Prostate gland (tissue), 2 donors: ENCODE results near the gene SH2D3C. TPM values are rescaled to one million over a fixed set of nuclear protein-coding genes. Genes with fewer than 3 reads are reported as not detected.

Source experiments
- DNase-seq: peaks from one replicate; pipeline ENCODE4 v3.0.0-alpha.2; 2019; ENCODE audit warnings: low spot score
- H3K27ac ChIP-seq, 2 donors: fragments of 200-600 bp; sonication (generic); 2 replicates each; pipeline ENCODE4 v1.5.1; 2017 to 2019
- H3K27me3 ChIP-seq: fragments of 200-600 bp; sonication (generic); replicated peaks from 2 replicates; pipeline ENCODE4 v1.5.1; 2019; ENCODE audit not compliant: insufficient read depth
- H3K36me3 ChIP-seq, 2 donors: fragments of 200-600 bp; sonication (generic); 1 replicate in 1 of 2; 2 replicates in 1 of 2; pipeline versions ENCODE4 v1.5.1 to v1.8.1; 2017 to 2019
- H3K4me1 ChIP-seq: fragments of 200-600 bp; sonication (generic); replicated peaks from 2 replicates; pipeline ENCODE4 v1.5.1; 2019
- H3K4me3 ChIP-seq, 2 donors: fragments of 200-600 bp; sonication (generic); 2 replicates each; pipeline ENCODE4 v1.5.1; 2017 to 2019
- H3K9me3 ChIP-seq: fragments of 200-600 bp; sonication (generic); 2 replicates; pipeline ENCODE4 v1.5.1; 2017
- POLR2A ChIP-seq: fragments of 450-650 bp; IDR thresholded peaks from one replicate; pipeline ENCODE4 v1.6.1; 2016; ENCODE audit warnings: antibody characterized with exemption, mild to moderate bottlenecking
- POLR2AphosphoS5 ChIP-seq: sonication (generic); formaldehyde crosslinking; IDR thresholded peaks from one replicate; pipeline ENCODE4 v1.6.1; 2017; ENCODE audit warnings: antibody characterized with exemption
- WGBS: methylation state at CpG from one replicate; pipeline ENCODE4 v1.1.5; 2018; 5-methylcytosine and 5-hydroxymethylcytosine counted together
- intact Hi-C: fragments of 100-400 bp; cut with DNase I; formaldehyde crosslinking; loops from one replicate; pipeline ENCODE4 v1.14.2; 2022
- total RNA-seq, 2 donors: library from RNA; depleted of rRNA; stranded (reverse); fragments of >200 nt; gene quantifications; one replicate each; pipeline ENCODE4 v1.1.0, GENCODE V29; 2016
- TF ChIP-seq, protein P1 (sequence below), 4 experiments: fragments of 200-600 bp in 2 of 4; fragments of 450-650 bp in 2 of 4; sonication (generic) in 2 of 4; IDR thresholded peaks; 1 replicate in 3 of 4; 2 replicates in 1 of 4; pipeline ENCODE4 v1.5.1; 2016 to 2019; ENCODE audit warnings: antibody characterized with exemption in 4 of 4, mild to moderate bottlenecking in 2 of 4, moderate library complexity in 2 of 4

SH2D3C gene
- total RNA-seq, 2 donors from 2014 or later = 5.5 to 11.4 TPM

GRCh38 chr9:127815512-127816361, 37.3 kb upstream of the SH2D3C start:
- no peaks in the 10 kb centered on the region for H3K27me3 ChIP-seq
- 85% methylated on average over 31 of the region's 33 CpGs for WGBS
- DNase-seq = no peak

DNA sequence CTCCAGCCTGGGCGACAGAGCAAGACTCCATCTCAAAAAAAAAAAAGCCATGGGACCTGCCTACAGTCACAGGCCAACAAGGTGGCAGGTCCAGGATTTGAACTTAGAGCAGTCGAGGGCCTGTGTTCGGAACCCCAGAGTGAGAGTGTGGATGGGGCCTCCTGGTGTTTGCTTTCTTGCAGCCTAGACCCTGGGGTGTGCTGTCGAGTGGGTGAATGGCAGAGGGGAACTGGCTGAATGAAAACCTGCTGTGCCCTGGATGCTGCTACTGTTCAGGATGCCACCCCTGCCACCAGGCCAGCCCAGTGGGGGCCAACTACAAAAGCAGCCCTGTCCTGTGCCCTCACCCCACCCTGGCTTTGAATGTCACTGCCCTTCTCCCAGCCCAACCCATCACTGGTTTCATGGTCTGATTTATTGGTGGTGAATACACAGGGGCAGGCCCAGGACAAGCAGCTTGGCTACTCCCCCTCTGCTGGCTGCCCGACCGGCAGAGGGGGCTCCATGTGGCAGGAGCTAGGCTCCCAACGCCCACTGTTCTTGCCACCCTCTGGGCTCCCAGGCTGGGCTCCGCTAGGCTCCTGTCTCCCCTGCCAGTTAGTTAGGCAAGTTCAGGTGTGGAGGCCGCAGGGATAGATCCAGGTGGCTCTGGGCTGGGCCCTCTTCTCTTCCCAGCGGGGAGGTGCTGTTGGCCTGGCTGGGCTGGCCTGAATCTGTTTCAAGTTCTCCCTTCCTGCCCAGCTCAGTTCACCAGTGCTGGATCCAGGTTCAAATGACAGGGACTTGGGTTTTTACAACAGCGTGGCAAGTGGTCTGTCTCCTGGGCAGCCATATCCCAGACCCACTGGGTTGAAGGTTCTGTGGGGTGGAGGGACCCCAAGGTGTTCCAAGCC, 36.4 kb upstream of the SH2D3C start:
- DNase-seq = no peak
- Histone ChIP-seq H3K4me1 (no peaks in the 10 kb centered on the region), H3K27ac (no peak overlapping the region), H3K27me3 (no peaks in the 10 kb centered on the region), H3K4me3 (no peak overlapping the region), H3K9me3 (no peaks in the 10 kb centered on the region), H3K36me3 (peaks cover 7 to 19% of the 10 kb centered on the region in 2 donors)
- TF ChIP-seq, protein P1, sequence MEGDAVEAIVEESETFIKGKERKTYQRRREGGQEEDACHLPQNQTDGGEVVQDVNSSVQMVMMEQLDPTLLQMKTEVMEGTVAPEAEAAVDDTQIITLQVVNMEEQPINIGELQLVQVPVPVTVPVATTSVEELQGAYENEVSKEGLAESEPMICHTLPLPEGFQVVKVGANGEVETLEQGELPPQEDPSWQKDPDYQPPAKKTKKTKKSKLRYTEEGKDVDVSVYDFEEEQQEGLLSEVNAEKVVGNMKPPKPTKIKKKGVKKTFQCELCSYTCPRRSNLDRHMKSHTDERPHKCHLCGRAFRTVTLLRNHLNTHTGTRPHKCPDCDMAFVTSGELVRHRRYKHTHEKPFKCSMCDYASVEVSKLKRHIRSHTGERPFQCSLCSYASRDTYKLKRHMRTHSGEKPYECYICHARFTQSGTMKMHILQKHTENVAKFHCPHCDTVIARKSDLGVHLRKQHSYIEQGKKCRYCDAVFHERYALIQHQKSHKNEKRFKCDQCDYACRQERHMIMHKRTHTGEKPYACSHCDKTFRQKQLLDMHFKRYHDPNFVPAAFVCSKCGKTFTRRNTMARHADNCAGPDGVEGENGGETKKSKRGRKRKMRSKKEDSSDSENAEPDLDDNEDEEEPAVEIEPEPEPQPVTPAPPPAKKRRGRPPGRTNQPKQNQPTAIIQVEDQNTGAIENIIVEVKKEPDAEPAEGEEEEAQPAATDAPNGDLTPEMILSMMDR (IDR thresholded peaks at IDR 0.05) = no peak
- TF ChIP-seq POLR2A = no peak
- TF ChIP-seq POLR2AphosphoS5 = no peak
- 84% methylated on average over 10 of the region's 11 CpGs for WGBS
- intact Hi-C loops = no loop called here

More at GRCh38 chr9:127815512-127816361, 37.3 kb upstream of the SH2D3C start:
- intact Hi-C loops = no loop called here
- Histone ChIP-seq H3K4me1 (no peaks in the 10 kb centered on the region), H3K4me3 (no peak overlapping the region), H3K36me3 (peaks cover 7 to 19% of the 10 kb centered on the region in 2 donors), H3K9me3 (no peaks in the 10 kb centered on the region), H3K27ac (no peak overlapping the region)
- no peak for TF ChIP-seq POLR2AphosphoS5
- TF ChIP-seq, protein P1 (IDR thresholded peaks at IDR 0.05) = no peak
- no peak for TF ChIP-seq POLR2A

- intact Hi-C loops = no loop called here
- Histone ChIP-seq H3K27ac (no peak overlapping the region), H3K36me3 (peaks cover 7 to 19% of the 10 kb centered on the region in 2 donors), H3K4me1 (no peaks in the 10 kb centered on the region), H3K27me3 (no peaks in the 10 kb centered on the region), H3K9me3 (no peaks in the 10 kb centered on the region), H3K4me3 (no peak overlapping the region)
- no peak for TF ChIP-seq POLR2A
- TF ChIP-seq, protein P1 (IDR thresholded peaks at IDR 0.05) = no peak
- no peak for TF ChIP-seq POLR2AphosphoS5
- DNase-seq = no peak
- WGBS = 71% methylated on average over 9 of the region's 9 CpGs
Measured at GRCh38 chr9:127813686-127814226, 35.3 kb upstream of the SH2D3C start.

- Histone ChIP-seq H3K27me3 (no peaks in the 10 kb centered on the region), H3K36me3 (peaks cover 7 to 19% of the 10 kb centered on the region in 2 donors), H3K9me3 (no peaks in the 10 kb centered on the region), H3K27ac (no peak overlapping the region), H3K4me3 (no peak overlapping the region), H3K4me1 (no peaks in the 10 kb centered on the region)
- TF ChIP-seq POLR2AphosphoS5 (no peak), POLR2A (no peak)
- TF ChIP-seq, protein P1 (IDR thresholded peaks at IDR 0.05) = no peak
- DNase-seq = no peak
- WGBS = 89% methylated on average over 19 of the region's 19 CpGs
- intact Hi-C loops = no loop called here
Measured at GRCh38 chr9:127812936-127813675, 34.6 kb upstream of the SH2D3C start.
